GM21529 (cell line): ENCODE measurements around the gene ANKRD13B.
"Not testable (repeated sequence)": the region's sequence is repeated elsewhere in the genome, so short reads cannot be mapped to it uniquely, and the experiment has no call there.

ENCODE experiments used
- ATAC-seq: cut with Tn5 transposase; IDR thresholded peaks from one replicate; pipeline ENCODE4 v1.9.1; 2021; ENCODE audit not compliant: unreplicated experiment

The ANKRD13B gene

GRCh38 chr17:29640981-29641642, 48.2 kb downstream of the ANKRD13B start:
- ATAC-seq, result no peak

DNA sequence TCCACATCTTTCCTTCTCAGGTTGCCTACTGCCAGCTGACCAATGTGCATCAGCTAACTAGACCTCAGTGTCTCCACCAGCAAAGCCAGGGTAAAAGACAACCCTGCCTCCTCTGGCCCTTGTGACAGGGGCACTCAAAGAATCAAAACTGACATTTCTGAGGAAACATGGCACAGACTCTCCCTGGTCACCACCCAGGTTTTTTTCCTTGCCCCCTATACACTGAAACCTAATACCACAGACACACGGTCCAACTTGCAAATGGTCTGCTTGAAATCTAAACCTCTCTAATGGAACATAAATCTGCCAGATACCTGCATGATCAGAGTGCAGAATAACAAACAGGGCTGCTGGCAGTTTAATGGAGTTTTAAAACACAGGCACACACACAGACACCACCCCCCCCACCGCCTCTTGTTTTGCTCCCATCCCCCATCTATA, 49.3 kb downstream of the ANKRD13B start:
- ATAC-seq, result no peak

- ATAC-seq, result no peak
Measured at GRCh38 chr17:29643817-29644160, 50.9 kb downstream of the ANKRD13B start.

- ATAC-seq, result no peak
Measured at GRCh38 chr17:29645515-29646051, 52.7 kb downstream of the ANKRD13B start.

DNA sequence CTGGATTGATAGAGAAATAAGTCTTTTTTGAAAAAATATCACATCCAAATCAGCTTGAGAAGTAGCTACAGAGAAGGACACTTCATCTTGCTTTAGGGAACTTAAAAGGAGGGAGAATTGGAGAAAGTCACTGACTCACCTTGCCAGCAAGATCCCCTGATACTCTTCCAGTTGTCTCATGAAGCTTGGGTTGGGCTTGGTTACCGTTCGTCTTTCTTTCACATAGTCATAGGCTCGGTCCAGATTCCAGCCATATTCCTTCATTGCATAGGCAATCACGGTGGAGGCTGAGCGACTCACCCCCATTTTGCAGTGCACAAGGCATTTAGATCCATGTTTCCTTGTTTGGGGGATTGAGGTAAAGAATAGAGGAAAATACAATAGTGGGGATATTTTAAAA, 55.1 kb downstream of the ANKRD13B start:
- ATAC-seq, result no peak

DNA sequence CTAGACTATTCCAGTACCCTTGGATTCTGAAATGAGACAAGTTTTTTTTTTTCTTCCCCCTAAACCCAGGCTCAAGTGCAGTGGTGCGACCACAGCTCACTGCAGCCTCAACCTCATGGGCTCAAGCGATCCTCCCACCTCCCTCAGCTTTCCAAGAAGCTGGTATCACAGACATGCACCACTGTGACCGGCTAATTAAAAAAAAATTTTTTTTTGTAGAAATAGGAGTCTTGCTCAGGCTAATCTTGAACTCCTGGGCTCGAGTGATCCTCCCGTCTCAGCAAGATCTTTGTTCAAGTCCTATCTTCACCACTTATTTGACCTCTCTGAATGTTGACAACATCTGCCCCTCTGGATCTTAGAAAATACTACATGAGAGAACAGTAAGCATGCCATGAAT, 56.4 kb downstream of the ANKRD13B start:
- no peak for ATAC-seq

- ATAC-seq, result no peak
Measured at GRCh38 chr17:29650396-29650795, 57.5 kb downstream of the ANKRD13B start.

DNA sequence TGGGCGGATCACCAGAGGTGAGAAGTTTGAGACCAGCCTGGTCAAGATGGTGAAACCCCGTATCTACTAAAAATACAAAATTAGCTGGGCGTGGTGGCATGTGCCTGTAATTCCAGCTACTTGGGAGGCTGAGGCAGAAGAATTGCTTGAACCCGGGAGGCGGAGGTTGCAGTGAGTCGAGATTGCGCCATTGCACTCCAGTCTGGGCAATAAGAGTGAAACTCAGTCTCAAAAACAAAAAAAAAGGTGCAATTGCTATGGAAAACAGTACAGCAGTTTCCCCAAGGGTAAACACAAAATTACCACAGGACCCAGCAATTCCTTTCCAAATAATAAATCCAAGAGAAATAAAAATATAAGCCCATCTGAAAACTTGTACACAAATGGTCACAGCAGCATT, 59.0 kb downstream of the ANKRD13B start:
- ATAC-seq, result not testable (repeated sequence)

- ATAC-seq, result no peak
Measured at GRCh38 chr17:29652976-29653375, 60.0 kb downstream of the ANKRD13B start.

GRCh38 chr17:29653995-29654714, 61.2 kb downstream of the ANKRD13B start:
- no peak for ATAC-seq

- no peak for ATAC-seq
Measured at GRCh38 chr17:29655323-29655722, 62.4 kb downstream of the ANKRD13B start.

DNA sequence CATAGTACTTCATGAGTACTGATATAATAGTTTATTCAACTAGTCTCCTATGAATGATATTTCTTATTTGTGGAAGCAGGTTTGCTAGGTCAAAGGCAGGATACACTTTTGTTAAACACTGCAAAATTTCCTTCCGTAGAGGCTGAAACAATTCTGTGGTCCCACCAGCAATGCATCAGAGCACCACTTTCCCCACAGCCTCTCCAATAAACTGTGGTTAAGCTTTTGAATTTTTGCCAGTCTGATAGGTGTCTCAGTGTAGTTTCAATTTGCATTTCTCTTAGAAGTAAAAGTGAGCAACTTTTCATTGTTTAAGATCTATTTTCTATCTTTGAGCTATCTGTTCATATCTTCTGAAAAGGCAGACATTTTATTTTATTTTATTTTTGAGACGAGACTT, 66.2 kb downstream of the ANKRD13B start:
- no peak for ATAC-seq

DNA sequence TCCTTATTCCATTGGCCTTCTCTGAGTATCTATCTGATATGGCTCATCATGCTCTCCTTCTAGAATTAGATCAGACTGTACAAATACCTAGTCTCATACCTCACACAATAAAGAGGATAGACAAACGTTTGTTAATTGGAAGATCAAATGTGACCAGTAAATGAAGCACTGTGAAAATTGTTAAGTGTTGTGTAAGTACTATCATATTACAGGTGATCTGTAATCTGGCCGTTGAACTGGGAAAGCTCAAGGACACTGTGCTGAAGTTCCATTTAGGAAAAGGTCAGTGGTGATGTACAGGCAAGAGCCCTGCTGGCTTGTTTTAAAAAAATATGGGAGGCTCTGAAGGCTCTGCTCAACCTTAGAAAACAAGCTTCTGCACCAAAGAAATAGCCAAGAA, 68.3 kb downstream of the ANKRD13B start:
- no peak for ATAC-seq

DNA sequence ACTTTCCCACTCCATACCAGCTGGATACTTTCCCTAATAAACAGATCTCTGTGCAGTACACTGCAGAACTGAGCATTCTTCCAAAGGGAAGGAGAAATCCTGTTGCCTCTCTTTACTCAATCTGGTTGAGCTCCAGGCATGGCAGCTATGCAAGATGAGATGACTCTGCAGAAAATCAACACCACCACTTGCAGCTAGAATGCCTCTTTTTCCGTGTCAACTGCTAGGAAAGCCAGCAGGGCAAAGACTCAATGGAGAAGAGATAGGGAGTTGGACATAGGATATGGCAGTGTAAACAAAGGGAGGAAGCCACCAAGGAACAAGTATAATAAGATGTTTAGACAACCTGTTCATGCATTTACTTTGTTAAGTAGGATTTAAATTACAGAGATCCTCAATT, 70.2 kb downstream of the ANKRD13B start:
- no peak for ATAC-seq
